Right kidney (tissue), 1 donor: ENCODE results near the gene COG7.

Experiments
- DNase-seq: peaks from one replicate; pipeline ENCODE4 v3.0.0-alpha.2; 2016

COG7 gene

GRCh38 chr16:23359092-23359760, 93.8 kb downstream of the COG7 start:
- no peak for DNase-seq

GRCh38 chr16:23357761-23358290, 95.2 kb downstream of the COG7 start:
- no peak for DNase-seq

GRCh38 chr16:23356941-23357340, 96.0 kb downstream of the COG7 start:
- no peak for DNase-seq

- DNase-seq: no peak
Measured at GRCh38 chr16:23355106-23355670, 97.8 kb downstream of the COG7 start.

- DNase-seq: no peak
Measured at GRCh38 chr16:23354246-23354645, 98.7 kb downstream of the COG7 start.

- DNase-seq: no peak
Measured at GRCh38 chr16:23353440-23353839, 99.5 kb downstream of the COG7 start.

- no peak for DNase-seq
Measured at GRCh38 chr16:23351360-23351759, 101.6 kb downstream of the COG7 start.

GRCh38 chr16:23348579-23349469, 104.2 kb downstream of the COG7 start:
- no peak for DNase-seq

GRCh38 chr16:23345237-23345636, 107.8 kb downstream of the COG7 start:
- DNase-seq: no peak

GRCh38 chr16:23343643-23344612, 109.1 kb downstream of the COG7 start:
- DNase-seq: no peak

GRCh38 chr16:23342083-23342640, 110.8 kb downstream of the COG7 start:
- no peak for DNase-seq

- DNase-seq: no peak
Measured at GRCh38 chr16:23339787-23340186, 113.2 kb downstream of the COG7 start.
